Breast epithelium (tissue), 4 donors: ENCODE data around the gene CACNB1. TPM values are rescaled to one million over a fixed set of nuclear protein-coding genes. Genes with fewer than 3 reads are reported as not detected.

Source experiments
- DNase-seq, 2 donors: peaks; one replicate each; pipeline ENCODE4 v3.0.0-alpha.2; 2019; ENCODE audit warnings: low spot score in 2 of 2
- H3K27ac ChIP-seq, 2 donors: fragments of 200-600 bp; sonication (generic) in 1 of 2; one replicate each; pipeline ENCODE4 v1.5.1; 2016 to 2019; ENCODE audit warnings: mild to moderate bottlenecking in 1 of 2
- H3K27me3 ChIP-seq, 2 donors: fragments of 200-600 bp; sonication (generic) in 1 of 2; one replicate each; pipeline versions ENCODE4 v1.5.1 to v1.6.0; 2017 to 2019; ENCODE audit warnings: control low read depth in 1 of 2, mild to moderate bottlenecking in 1 of 2
- H3K36me3 ChIP-seq: fragments of 200-600 bp; one replicate; pipeline ENCODE4 v1.5.1; 2019
- H3K4me1 ChIP-seq, 2 donors: fragments of 200-600 bp; sonication (generic); one replicate each; pipeline ENCODE4 v1.5.1; 2016 to 2019; ENCODE audit warnings: control low read depth in 1 of 2
- H3K4me3 ChIP-seq, 3 donors: fragments of 200-600 bp; sonication (generic); 1 replicate in 2 of 3; 2 replicates in 1 of 3; pipeline ENCODE4 v1.5.1; 2016 to 2019; ENCODE audit warnings: mild to moderate bottlenecking in 3 of 3, moderate library complexity in 2 of 3
- H3K9me3 ChIP-seq, 2 donors: fragments of 200-600 bp; sonication (generic) in 1 of 2; one replicate each; pipeline ENCODE4 v1.5.1; 2016 to 2019; ENCODE audit warnings: control low read depth in 1 of 2
- POLR2A ChIP-seq: fragments of 450-650 bp; IDR thresholded peaks from one replicate; pipeline ENCODE4 v1.6.1; 2016; ENCODE audit warnings: antibody characterized with exemption, mild to moderate bottlenecking, moderate library complexity
- POLR2AphosphoS5 ChIP-seq, 3 donors: sonication (generic); formaldehyde crosslinking; IDR thresholded peaks; one replicate each; pipeline ENCODE4 v1.6.1; 2017; ENCODE audit warnings: antibody characterized with exemption in 3 of 3
- intact Hi-C: fragments of 100-400 bp; cut with DNase I; formaldehyde crosslinking; loops from one replicate; pipeline ENCODE4 v1.15.1; 2023; ENCODE audit warnings: low total_unique reads
- total RNA-seq, 3 donors: library from RNA; depleted of rRNA; stranded (reverse); fragments of >200 nt; gene quantifications; one replicate each; pipeline ENCODE4 v1.1.0, GENCODE V29; 2016
- TF ChIP-seq, protein P1 (sequence below), 3 donors: fragments of 450-650 bp; IDR thresholded peaks; one replicate each; pipeline ENCODE4 v1.5.1; 2016 to 2017; ENCODE audit warnings: antibody characterized with exemption in 3 of 3, mild to moderate bottlenecking in 3 of 3, moderate library complexity in 3 of 3

The CACNB1 gene
- total RNA-seq, 3 donors from 2014 or later: 12.8 to 21.2 (median 13.9) TPM

DNA sequence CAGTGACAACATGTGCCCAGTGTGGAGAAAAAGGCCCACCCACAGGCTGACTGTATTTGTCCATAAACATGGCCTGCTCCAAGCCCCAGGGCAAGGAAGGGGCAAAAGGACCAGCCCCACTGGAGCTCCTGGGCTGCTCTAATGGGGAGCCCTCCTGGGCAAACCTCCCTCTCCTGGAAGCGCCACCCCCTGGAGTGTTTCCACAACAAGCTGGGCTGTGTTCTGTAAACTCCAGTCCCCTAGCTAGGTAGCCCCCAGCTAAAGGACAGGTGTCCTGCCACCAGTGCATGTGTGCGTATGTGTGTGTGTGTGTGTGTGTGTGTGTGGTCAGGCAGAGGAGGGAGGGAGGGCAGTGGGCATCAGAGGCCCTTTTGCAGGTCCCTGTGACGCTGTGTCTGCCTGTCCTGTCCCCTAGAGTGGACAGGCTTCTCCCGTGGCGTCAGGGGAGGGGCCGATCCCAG is 39.5 kb upstream of the CACNB1 start:
- Histone ChIP-seq H3K9me3 (no peaks in the 10 kb centered on the region), H3K27me3 (peaks cover 0 to 3% of the 10 kb centered on the region in 2 donors), H3K4me3 (no peak overlapping the region), H3K4me1 (peaks cover 3 to 16% of the 10 kb centered on the region in 2 donors), H3K27ac (peak overlapping the region; percentile 67 to 82), H3K36me3 (no peaks in the 10 kb centered on the region)
- DNase-seq: no peak
- intact Hi-C loops: no loop called here
- TF ChIP-seq, protein P1, sequence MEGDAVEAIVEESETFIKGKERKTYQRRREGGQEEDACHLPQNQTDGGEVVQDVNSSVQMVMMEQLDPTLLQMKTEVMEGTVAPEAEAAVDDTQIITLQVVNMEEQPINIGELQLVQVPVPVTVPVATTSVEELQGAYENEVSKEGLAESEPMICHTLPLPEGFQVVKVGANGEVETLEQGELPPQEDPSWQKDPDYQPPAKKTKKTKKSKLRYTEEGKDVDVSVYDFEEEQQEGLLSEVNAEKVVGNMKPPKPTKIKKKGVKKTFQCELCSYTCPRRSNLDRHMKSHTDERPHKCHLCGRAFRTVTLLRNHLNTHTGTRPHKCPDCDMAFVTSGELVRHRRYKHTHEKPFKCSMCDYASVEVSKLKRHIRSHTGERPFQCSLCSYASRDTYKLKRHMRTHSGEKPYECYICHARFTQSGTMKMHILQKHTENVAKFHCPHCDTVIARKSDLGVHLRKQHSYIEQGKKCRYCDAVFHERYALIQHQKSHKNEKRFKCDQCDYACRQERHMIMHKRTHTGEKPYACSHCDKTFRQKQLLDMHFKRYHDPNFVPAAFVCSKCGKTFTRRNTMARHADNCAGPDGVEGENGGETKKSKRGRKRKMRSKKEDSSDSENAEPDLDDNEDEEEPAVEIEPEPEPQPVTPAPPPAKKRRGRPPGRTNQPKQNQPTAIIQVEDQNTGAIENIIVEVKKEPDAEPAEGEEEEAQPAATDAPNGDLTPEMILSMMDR (IDR thresholded peaks at IDR 0.05): no peak
- no peak for TF ChIP-seq POLR2A
- no peak for TF ChIP-seq POLR2AphosphoS5 (IDR thresholded peaks at IDR 0.05)

DNA sequence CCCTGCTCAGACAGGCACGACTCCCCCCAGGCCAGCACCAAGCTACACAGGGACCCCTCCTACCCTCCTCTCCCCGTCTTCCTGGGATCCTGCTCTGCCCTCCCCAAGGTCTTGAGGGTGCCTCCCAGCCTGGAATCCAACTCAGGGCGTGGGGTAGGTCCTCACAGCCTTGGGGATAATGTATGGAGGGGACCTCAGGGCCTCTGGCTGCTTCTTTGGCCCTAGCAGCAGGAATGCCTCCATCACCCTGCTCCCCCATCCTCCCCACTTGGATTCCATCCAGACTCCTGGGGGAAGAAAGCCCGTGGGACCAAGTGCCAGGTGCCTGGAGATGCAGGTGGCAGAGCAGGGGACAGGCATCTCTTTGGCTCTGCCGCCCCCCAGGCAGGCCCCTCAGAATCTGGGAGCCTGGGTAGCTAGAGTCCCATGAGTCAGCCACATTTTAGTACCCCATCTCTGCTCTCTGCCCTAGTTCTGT is 39.0 kb upstream of the CACNB1 start:
- Histone ChIP-seq H3K4me3 (no peak overlapping the region), H3K9me3 (no peaks in the 10 kb centered on the region), H3K27me3 (peaks cover 0 to 3% of the 10 kb centered on the region in 2 donors), H3K27ac (peak overlapping the region; percentile 67 to 82), H3K36me3 (no peaks in the 10 kb centered on the region), H3K4me1 (peaks cover 6 to 21% of the 10 kb centered on the region in 2 donors)
- TF ChIP-seq, protein P1 (IDR thresholded peaks at IDR 0.05): no peak
- TF ChIP-seq POLR2A (no peak), POLR2AphosphoS5 (IDR thresholded peaks at IDR 0.05) (no peak)
- intact Hi-C loops: no loop called here
- no peak for DNase-seq

DNA sequence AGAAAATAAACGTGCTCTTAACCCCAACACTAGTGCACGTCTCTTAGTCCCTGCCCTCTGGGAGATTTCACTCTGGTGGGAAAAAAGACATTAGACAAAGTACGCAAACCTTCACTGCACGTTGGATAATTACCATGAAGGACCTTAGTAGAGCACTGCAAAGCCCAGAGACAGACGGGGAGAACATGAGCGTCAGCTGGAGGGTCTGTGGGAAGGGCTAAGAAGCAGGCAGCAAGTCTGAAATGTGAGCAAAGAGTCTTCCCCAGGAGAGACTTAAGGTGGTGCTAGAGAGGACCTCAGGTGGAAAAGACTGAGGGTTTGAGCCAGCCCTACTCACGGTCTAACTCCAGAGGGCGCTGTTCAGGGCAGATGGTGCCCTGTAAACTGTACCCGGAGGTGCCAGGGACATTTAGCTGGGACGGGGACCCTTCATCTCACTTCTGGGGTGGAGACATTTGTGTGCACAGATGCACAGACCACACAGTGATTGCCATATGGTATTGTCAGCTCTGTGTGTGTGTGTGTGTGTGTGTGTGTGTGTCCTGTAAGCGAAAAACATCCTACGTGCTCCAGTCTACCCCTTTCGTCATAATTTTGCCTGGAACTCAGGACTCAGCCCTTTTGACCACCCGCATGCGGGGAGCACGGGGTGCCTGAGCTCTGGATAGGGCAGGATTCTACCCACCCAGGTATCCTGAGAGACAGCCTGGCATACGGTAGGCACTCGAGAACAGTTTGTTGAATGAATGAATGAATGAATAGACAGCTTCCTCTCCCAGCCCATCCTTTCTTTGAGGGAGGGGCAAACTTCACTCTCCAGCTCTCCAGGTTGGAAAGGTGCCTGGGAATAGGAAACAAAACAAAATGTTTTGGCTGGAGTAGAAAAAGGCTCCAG is 38.3 kb upstream of the CACNB1 start:
- peaks cover 7 to 22% of the 10 kb centered on the region in 2 donors for H3K4me1 ChIP-seq
- TF ChIP-seq POLR2A: no peak
- TF ChIP-seq, protein P1 (IDR thresholded peaks at IDR 0.05): peak; percentile 18 to 70 (median 38)
- no peak for TF ChIP-seq POLR2AphosphoS5 (IDR thresholded peaks at IDR 0.05)
- H3K4me3 ChIP-seq: no peak overlapping the region
- no peaks in the 10 kb centered on the region for H3K9me3 ChIP-seq
- H3K36me3 ChIP-seq: no peaks in the 10 kb centered on the region
- peaks cover 0 to 3% of the 10 kb centered on the region in 2 donors for H3K27me3 ChIP-seq
- no peak for DNase-seq
- peak overlapping the region; percentile 67 to 82 for H3K27ac ChIP-seq
- intact Hi-C loops: no loop called here

DNA sequence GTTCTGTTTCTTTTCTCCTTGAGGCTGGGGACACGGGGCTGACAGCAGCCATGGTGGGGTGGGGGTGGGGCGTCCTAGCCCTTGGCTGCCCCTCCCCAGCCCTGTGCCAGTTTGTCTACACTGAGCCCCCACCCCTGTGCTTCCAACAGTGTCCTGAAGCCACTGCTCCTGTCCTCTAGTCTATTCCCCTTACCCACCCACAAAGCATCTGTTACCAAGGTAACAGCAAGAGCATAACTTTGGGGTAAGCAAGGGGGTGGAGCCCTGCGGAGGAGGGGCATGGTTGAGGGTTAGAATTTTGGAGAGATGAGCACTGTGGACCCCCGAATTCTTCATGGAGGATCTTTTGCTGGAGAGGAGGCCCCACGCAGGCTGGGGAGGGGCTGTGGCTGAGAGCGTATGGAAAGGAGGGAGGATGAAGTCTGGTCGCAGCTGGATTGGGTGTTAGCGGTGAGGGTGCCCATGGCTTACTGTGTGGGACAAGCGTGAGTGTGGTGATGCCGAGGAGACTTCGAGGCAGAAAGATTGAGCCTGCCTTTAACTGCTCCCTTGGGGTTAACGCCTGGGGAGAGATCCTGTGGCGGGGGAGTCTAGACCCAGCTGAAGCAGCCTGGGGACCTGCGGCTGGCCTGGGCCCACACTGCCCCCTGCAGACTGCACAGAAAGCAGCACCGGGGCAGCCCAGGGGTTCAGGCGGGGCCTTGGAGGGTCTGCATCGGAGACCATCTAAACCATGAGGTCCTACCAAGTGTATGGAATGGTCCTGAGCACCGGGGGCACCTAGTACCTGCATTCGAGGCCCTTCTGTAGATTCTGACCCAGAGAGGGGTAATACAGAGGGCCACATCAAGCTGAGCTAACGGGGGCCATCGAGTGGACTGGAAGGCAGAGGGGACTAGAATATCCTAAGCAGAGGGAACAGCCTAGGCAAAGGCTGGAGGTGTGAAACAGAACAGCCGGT is 34.4 kb upstream of the CACNB1 start:
- Histone ChIP-seq H3K4me1 (peaks cover 7 to 12% of the 10 kb centered on the region in 2 donors), H3K9me3 (no peaks in the 10 kb centered on the region), H3K27me3 (peaks cover 0 to 3% of the 10 kb centered on the region in 2 donors), H3K36me3 (no peaks in the 10 kb centered on the region), H3K27ac (peak overlapping the region; percentile 85 to 89), H3K4me3 (peak overlapping the region in 2 of 3 donors; percentile 21 to 32)
- no peak for DNase-seq
- no peak for TF ChIP-seq POLR2A
- no peak for TF ChIP-seq POLR2AphosphoS5 (IDR thresholded peaks at IDR 0.05)
- TF ChIP-seq, protein P1 (IDR thresholded peaks at IDR 0.05): peak in 2 of 3 donors; percentile 40 to 69
- intact Hi-C loops: no loop called here
